ENCODE results near the gene TSPYL6.
"Not testable (repeated sequence)": the region's sequence is repeated elsewhere in the genome, so short reads cannot be mapped to it uniquely, and the experiment has no call there.

TSPYL6 gene

GRCh38 chr2:54256091-54256694 is at the start of gene TSPYL6:
TSPYL6 (minus strand) TSS chr2:54256229; CDS start chr2:54256151, 78 bp downstream.
- DNase-seq, result no peak

- DNase-seq, result no peak
These were observed 47.6 kb upstream of the TSPYL6 start for GRCh38 chr2:54303631-54304030.

- no peak for DNase-seq
These were observed 42.5 kb upstream of the TSPYL6 start for GRCh38 chr2:54298514-54298913.

- DNase-seq, result no peak
These were observed 39.9 kb upstream of the TSPYL6 start for GRCh38 chr2:54295911-54296310.

- not testable (repeated sequence) for DNase-seq
These were observed 38.6 kb upstream of the TSPYL6 start for GRCh38 chr2:54294665-54295064.

GRCh38 chr2:54290356-54291025 is 34.5 kb upstream of the TSPYL6 start:
- DNase-seq, result no peak

- no peak for DNase-seq
These were observed 33.9 kb upstream of the TSPYL6 start for GRCh38 chr2:54289917-54290316.

GRCh38 chr2:54287532-54287931 is 31.5 kb upstream of the TSPYL6 start:
- DNase-seq, result no peak

GRCh38 chr2:54285451-54285850 is 29.4 kb upstream of the TSPYL6 start:
- no peak for DNase-seq

- no peak for DNase-seq
These were observed 28.8 kb upstream of the TSPYL6 start for GRCh38 chr2:54284826-54285225.

- no peak for DNase-seq
These were observed 23.4 kb upstream of the TSPYL6 start for GRCh38 chr2:54279385-54279784.

GRCh38 chr2:54275541-54275940 is 19.5 kb upstream of the TSPYL6 start:
- DNase-seq, result no peak

GRCh38 chr2:54274781-54275242 is 18.8 kb upstream of the TSPYL6 start:
- no peak for DNase-seq

GRCh38 chr2:54271843-54272627 is 16.0 kb upstream of the TSPYL6 start:
- no peak for DNase-seq

GRCh38 chr2:54271189-54271588 is 15.2 kb upstream of the TSPYL6 start:
- no peak for DNase-seq

GRCh38 chr2:54267577-54267976 is 11.5 kb upstream of the TSPYL6 start:
- no peak for DNase-seq

- DNase-seq, result not testable (repeated sequence)
These were observed 9.1 kb upstream of the TSPYL6 start for GRCh38 chr2:54265081-54265480.

- DNase-seq, result no peak
These were observed 6.2 kb upstream of the TSPYL6 start for GRCh38 chr2:54262015-54262765.

- DNase-seq, result no peak
These were observed 5.5 kb upstream of the TSPYL6 start for GRCh38 chr2:54261537-54261936.

- no peak for DNase-seq
These were observed 4.2 kb upstream of the TSPYL6 start for GRCh38 chr2:54260241-54260595.

- DNase-seq, result no peak
These were observed 3.6 kb upstream of the TSPYL6 start for GRCh38 chr2:54259413-54260240.

- no peak for DNase-seq
These were observed 2.1 kb upstream of the TSPYL6 start for GRCh38 chr2:54258166-54258565.

Data from activated CD4-positive, alpha-beta T cell treated with anti-CD3 and anti-CD28 coated beads for 4 hours (primary cell).